ENCODE data around the gene PRDX6. TPM values are rescaled to one million over a fixed set of nuclear protein-coding genes. Genes with fewer than 3 reads are reported as not detected.
"Not testable (repeated sequence)": the region's sequence is repeated elsewhere in the genome, so short reads cannot be mapped to it uniquely, and the experiment has no call there.

The PRDX6 gene
- total and polyA plus RNA-seq, 2 donors (not counting 1 experiment from before 2014, with no cell fraction given): 51.6 to 85.2 TPM

- Mint-ChIP-seq H3K4me3 (no peak overlapping the region), H3K27ac (no peak overlapping the region)
These were observed 12.8 kb downstream of the PRDX6 start for GRCh38 chr1:173489929-173490328.

GRCh38 chr1:173491508-173491907 lies 14.4 kb downstream of the PRDX6 start:
- Mint-ChIP-seq H3K4me1 (no peaks in the 10 kb centered on the region), H3K4me3 (no peak overlapping the region), H3K27ac (no peak overlapping the region), H3K27me3 (no peaks in the 10 kb centered on the region), H3K9me3 (ENCODE audit: insufficient read depth) (no peaks in the 10 kb centered on the region)
- intact Hi-C loops (cut with micrococcal nuclease): no loop called here
- H3K36me3 ChIP-seq (replicated peaks in 1 of 2; ENCODE audit: control extremely low read depth in 1 of 2, control insufficient read depth in 1 of 2, extremely low read depth in 1 of 2, insufficient read depth in 2 of 2, low read length in 1 of 2): peaks cover 0 to 25% of the 10 kb centered on the region in 2 experiments
- ChIA-PET POLR2A (no interaction called here), CTCF (no interaction called here)
- no peak overlapping the region for H3K27ac ChIP-seq (ENCODE audit: low read length in 2 of 2)
- H3K27me3 ChIP-seq (replicated peaks in 1 of 4; ENCODE audit: control extremely low read depth in 1 of 4, control insufficient read depth in 3 of 4, insufficient read depth in 4 of 4, low read length in 3 of 4): no peaks in the 10 kb centered on the region
- WGBS (ENCODE audit: insufficient coverage): 100% methylated on average over 2 of the region's 2 CpGs
- ATAC-seq (ENCODE audit: low read depth): no peak
- no peak overlapping the region for H2AFZ ChIP-seq (ENCODE audit: insufficient read depth, low read depth, low read length, poor library complexity, severe bottlenecking)
- no peak overlapping the region for H3K4me2 ChIP-seq (replicated peaks; ENCODE audit: low read depth, low read length, poor library complexity, severe bottlenecking)
- no peak for DNase-seq
- H4K20me1 ChIP-seq (ENCODE audit: control insufficient read depth, insufficient read depth, low read length, poor library complexity, severe bottlenecking): no peaks in the 10 kb centered on the region
- H3K4me1 ChIP-seq (ENCODE audit: control insufficient read depth in 2 of 2, insufficient read depth in 2 of 2, low read length in 2 of 2): no peaks in the 10 kb centered on the region
- H3K79me2 ChIP-seq (ENCODE audit: control insufficient read depth, insufficient read depth, low read length): no peaks in the 10 kb centered on the region
- no peak overlapping the region for H3K9ac ChIP-seq (ENCODE audit: low read length)
- H3K4me3 ChIP-seq (ENCODE audit: control extremely low read depth in 1 of 5, extremely low read depth in 1 of 5, insufficient read depth in 1 of 5, low read depth in 2 of 5, low read length in 4 of 5): no peak overlapping the region
- TF ChIP-seq CTCF (IDR thresholded peaks at IDR 0.05): no peak
- TF ChIP-seq EZH2 (IDR thresholded peaks at IDR 0.05; ENCODE audit: borderline replicate concordance, insufficient read depth, low read depth, low read length, poor library complexity, severe bottlenecking): no peak
- H3K9me3 ChIP-seq (ENCODE audit: control extremely low read depth in 1 of 3, control insufficient read depth in 2 of 3, insufficient read depth in 1 of 3, low read length in 2 of 3): peaks cover 0 to 3% (median 0%) of the 10 kb centered on the region in 3 donors

More at GRCh38 chr1:173489929-173490328, 12.8 kb downstream of the PRDX6 start:
- ChIA-PET POLR2A (no interaction called here), CTCF (no interaction called here)
- Histone ChIP-seq H3K4me2 (replicated peaks; ENCODE audit: low read depth, low read length, poor library complexity, severe bottlenecking) (no peak overlapping the region), H2AFZ (ENCODE audit: insufficient read depth, low read depth, low read length, poor library complexity, severe bottlenecking) (no peak overlapping the region), H3K27me3 (replicated peaks in 1 of 4; ENCODE audit: control extremely low read depth in 1 of 4, control insufficient read depth in 3 of 4, insufficient read depth in 4 of 4, low read length in 3 of 4) (no peaks in the 10 kb centered on the region), H3K27ac (ENCODE audit: low read length in 2 of 2) (no peak overlapping the region), H3K36me3 (replicated peaks in 1 of 2; ENCODE audit: control extremely low read depth in 1 of 2, control insufficient read depth in 1 of 2, extremely low read depth in 1 of 2, insufficient read depth in 2 of 2, low read length in 1 of 2) (peaks cover 4 to 40% of the 10 kb centered on the region in 2 experiments), H3K9ac (ENCODE audit: low read length) (no peak overlapping the region), H4K20me1 (ENCODE audit: control insufficient read depth, insufficient read depth, low read length, poor library complexity, severe bottlenecking) (no peaks in the 10 kb centered on the region), H3K79me2 (ENCODE audit: control insufficient read depth, insufficient read depth, low read length) (no peaks in the 10 kb centered on the region), H3K4me3 (ENCODE audit: control extremely low read depth in 1 of 5, extremely low read depth in 1 of 5, insufficient read depth in 1 of 5, low read depth in 2 of 5, low read length in 4 of 5) (no peak overlapping the region), H3K4me1 (ENCODE audit: control insufficient read depth in 2 of 2, insufficient read depth in 2 of 2, low read length in 2 of 2) (no peaks in the 10 kb centered on the region), H3K9me3 (ENCODE audit: control extremely low read depth in 1 of 3, control insufficient read depth in 2 of 3, insufficient read depth in 1 of 3, low read length in 2 of 3) (peaks cover 0 to 3% (median 0%) of the 10 kb centered on the region in 3 donors)
- DNase-seq (no peak), ATAC-seq (ENCODE audit: low read depth) (no peak)
- intact Hi-C loops (cut with micrococcal nuclease): no loop called here
- H3K4me1 Mint-ChIP-seq: no peaks in the 10 kb centered on the region
- TF ChIP-seq EZH2 (IDR thresholded peaks at IDR 0.05; ENCODE audit: borderline replicate concordance, insufficient read depth, low read depth, low read length, poor library complexity, severe bottlenecking): no peak
- no peaks in the 10 kb centered on the region for H3K9me3 Mint-ChIP-seq (ENCODE audit: insufficient read depth)
- no peaks in the 10 kb centered on the region for H3K27me3 Mint-ChIP-seq
- 100% methylated on average over 1 of the region's 3 CpGs for WGBS (ENCODE audit: insufficient coverage)

- H3K27me3 Mint-ChIP-seq; H3K27ac ChIP-seq (ENCODE audit: low read length in 2 of 2); H3K4me1 ChIP-seq (ENCODE audit: control insufficient read depth in 2 of 2, insufficient read depth in 2 of 2, low read length in 2 of 2); H3K27ac Mint-ChIP-seq; H3K9ac ChIP-seq (ENCODE audit: low read length); H3K9me3 ChIP-seq (ENCODE audit: control extremely low read depth in 1 of 3, control insufficient read depth in 2 of 3, insufficient read depth in 1 of 3, low read length in 2 of 3); H2AFZ ChIP-seq (ENCODE audit: insufficient read depth, low read depth, low read length, poor library complexity, severe bottlenecking); H3K4me2 ChIP-seq (replicated peaks; ENCODE audit: low read depth, low read length, poor library complexity, severe bottlenecking); H3K4me3 Mint-ChIP-seq; H3K4me1 Mint-ChIP-seq; DNase-seq; H3K9me3 Mint-ChIP-seq (ENCODE audit: insufficient read depth); POLR2A ChIA-PET; intact Hi-C loops (cut with micrococcal nuclease); H3K4me3 ChIP-seq (ENCODE audit: control extremely low read depth in 1 of 5, extremely low read depth in 1 of 5, insufficient read depth in 1 of 5, low read depth in 2 of 5, low read length in 4 of 5); H4K20me1 ChIP-seq (ENCODE audit: control insufficient read depth, insufficient read depth, low read length, poor library complexity, severe bottlenecking); H3K27me3 ChIP-seq (replicated peaks in 1 of 4; ENCODE audit: control extremely low read depth in 1 of 4, control insufficient read depth in 3 of 4, insufficient read depth in 4 of 4, low read length in 3 of 4); CTCF ChIA-PET; ATAC-seq (ENCODE audit: low read depth); H3K79me2 ChIP-seq (ENCODE audit: control insufficient read depth, insufficient read depth, low read length): not testable (repeated sequence)
- 100% methylated on average over 2 of the region's 8 CpGs for WGBS (ENCODE audit: insufficient coverage)
- peaks cover 0 to 12% of the 10 kb centered on the region in 2 experiments for H3K36me3 ChIP-seq (replicated peaks in 1 of 2; ENCODE audit: control extremely low read depth in 1 of 2, control insufficient read depth in 1 of 2, extremely low read depth in 1 of 2, insufficient read depth in 2 of 2, low read length in 1 of 2)
These were observed 16.0 kb downstream of the PRDX6 start for GRCh38 chr1:173493125-173493524.
